COLO668 (cell line): ENCODE data around the gene DNMT3B.

ENCODE experiments used
- DNase-seq: peaks from one replicate; lab custom pipeline; 2025; ENCODE audit not compliant: unreplicated experiment; lab: John Stamatoyannopoulos, UW

DNMT3B gene

GRCh38 chr20:32820698-32821377 lies 58.7 kb downstream of the DNMT3B start:
- peak; percentile 20 for DNase-seq

DNA sequence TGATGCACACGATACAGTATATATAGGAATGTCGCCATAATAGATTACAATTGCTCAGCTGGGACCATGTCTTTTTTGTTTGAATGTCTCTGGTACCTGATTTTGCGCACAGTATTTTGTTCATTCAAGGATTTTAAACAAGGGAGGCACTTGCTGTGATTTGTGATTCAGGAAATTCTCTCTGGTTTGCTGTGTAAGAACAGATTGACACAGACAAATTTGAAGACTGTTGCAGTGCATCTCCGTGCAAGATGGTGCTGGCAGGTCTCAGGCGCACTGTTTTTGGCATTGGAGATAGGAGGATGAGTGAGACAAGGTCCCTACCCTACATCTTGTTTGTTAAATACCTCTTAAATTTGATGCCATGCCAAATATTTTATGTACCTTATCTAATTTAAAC lies 60.0 kb downstream of the DNMT3B start:
- DNase-seq: no peak

DNA sequence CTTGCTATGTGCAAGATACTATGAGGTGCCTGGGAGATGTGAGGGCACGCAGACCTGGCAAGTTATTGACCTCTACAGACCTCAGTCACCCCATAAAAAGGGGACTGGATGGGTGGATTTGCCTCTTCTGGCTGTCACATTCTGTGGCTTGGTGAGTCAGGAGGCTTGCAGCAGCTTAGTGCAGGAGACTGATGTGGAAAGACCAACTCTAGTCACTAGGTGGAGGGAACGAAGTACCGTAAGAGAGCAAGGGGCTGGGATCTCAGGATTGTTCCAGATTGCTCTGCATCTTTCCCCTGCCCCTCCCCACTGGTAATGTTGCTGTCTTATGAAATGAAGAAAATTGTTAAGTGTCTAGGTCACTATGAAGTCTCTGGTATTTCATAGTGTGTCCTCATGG lies 60.9 kb downstream of the DNMT3B start:
- DNase-seq: no peak

GRCh38 chr20:32823737-32824588 lies 61.8 kb downstream of the DNMT3B start:
- no peak for DNase-seq

- no peak for DNase-seq
Measured at GRCh38 chr20:32828029-32828680, 66.0 kb downstream of the DNMT3B start.

DNA sequence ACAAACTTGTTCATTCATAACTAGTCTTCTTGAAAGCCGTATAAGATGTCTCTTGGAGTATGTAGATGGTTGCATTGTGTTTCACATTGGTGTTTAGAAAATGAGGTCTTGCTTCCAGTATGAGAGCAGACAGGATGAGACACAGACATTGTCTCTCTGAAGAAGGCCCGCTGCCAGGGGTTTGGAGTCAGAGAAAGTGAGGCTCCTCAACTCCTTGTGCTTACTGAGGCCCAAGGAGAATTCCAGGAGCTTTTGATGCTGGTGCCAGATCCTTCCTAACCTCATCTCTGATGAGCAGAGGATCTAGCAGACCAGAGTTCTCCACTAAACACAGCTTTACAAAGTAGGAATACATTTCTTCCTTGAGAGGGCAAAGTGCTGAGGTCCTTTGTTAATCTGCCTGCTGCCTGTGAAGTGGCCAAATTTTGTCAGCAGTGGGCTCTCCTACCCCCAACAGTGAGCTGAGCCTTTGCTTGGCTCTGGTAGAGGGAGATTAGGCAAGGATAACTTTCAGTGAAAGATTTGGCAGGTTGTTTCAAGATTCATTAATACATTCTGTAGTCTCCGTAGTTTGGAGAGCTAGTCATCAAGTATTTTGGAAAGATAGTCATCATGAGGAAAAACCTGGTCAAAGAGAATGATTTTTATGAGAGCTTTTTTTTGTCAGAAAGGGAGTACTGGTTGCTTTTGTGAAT lies 67.3 kb downstream of the DNMT3B start:
- no peak for DNase-seq

DNA sequence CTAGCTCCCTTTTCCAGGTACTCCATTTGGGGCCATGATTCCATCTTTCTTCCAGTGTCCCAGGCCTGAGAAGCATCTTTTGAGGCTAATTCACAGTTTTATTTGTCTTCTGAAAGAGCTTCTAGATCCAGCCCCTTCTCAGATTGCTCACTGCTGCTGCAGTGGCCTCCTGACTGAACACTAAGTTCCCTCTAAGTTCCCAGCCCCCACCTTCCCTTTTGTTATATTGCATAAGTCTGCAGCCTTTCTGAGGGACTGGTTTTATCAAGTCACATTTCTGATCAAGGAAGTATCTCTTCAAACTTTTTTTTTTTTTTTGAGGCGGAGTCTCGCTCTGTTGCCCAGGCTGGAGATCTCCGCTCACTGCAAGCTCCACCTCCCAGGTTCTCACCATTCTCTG lies 68.3 kb downstream of the DNMT3B start:
- DNase-seq: no peak

- no peak for DNase-seq
Measured at GRCh38 chr20:32831982-32832381, 69.8 kb downstream of the DNMT3B start.

GRCh38 chr20:32832664-32833063 lies 70.5 kb downstream of the DNMT3B start:
- DNase-seq: no peak

GRCh38 chr20:32834972-32835371 lies 72.8 kb downstream of the DNMT3B start:
- DNase-seq: no peak

GRCh38 chr20:32837157-32837556 lies 75.0 kb downstream of the DNMT3B start:
- DNase-seq: no peak

GRCh38 chr20:32839227-32839981 lies 77.2 kb downstream of the DNMT3B start:
- peak; percentile 16 for DNase-seq

GRCh38 chr20:32839982-32840285 lies 77.7 kb downstream of the DNMT3B start:
- DNase-seq: no peak

- no peak for DNase-seq
Measured at GRCh38 chr20:32841174-32841573, 79.0 kb downstream of the DNMT3B start.

DNA sequence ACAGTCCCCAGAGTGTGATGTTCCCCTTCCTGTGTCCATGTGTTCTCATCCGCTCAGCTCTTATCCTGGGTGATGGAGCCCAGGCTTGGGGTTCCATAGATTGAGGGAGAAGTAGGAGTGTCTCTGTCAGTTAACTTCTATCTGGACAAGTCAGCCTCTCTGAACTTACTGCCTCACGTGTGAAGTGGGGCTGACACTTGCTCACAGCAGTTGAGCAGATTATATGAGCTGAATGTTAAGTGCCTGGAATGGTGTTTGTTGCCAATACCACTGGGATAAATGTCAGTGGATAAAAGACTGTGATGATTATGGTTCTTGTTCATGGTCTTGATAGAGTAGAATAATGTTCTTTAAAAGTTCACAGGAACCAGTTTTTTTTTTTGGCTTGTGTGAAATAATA lies 79.4 kb downstream of the DNMT3B start:
- DNase-seq: no peak

DNA sequence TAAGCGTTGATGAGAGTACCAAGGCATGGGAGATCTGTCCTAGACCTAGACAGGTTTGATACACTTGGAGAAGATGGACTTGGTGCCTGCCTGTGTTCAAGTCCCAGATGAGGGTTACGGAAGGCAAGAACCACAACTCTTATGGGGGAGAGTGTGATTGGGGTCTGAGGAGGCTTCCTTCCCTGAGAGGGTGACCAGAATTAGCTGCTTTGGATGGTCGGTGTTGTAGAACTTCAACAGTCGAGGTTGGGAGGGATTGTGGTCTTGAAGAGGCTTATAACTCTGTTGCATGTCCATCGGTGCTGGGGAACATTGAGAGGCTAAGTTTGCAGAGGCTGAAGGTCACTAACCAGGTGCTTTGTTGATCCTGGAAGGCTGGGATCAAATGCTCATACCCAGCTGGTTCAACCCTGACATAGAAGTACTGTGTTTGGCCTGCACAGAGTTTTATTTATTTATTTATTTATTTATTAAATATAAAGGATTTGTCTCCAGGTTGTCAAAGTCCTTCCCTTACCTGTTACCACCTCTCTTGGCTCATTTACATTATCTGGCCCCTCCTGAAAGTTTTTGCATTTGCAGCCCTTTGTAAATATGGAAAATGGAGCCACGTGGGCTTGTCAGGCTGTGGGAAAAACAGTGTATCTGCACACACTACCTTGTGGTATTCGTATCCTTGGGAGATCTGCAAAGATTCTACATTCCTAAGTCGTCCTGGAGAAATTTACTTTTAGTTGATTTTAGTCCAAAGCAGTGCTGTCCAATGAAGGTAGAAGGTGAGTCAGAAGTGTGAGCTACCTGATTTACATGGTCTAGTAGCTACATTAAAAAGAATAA lies 80.7 kb downstream of the DNMT3B start:
- no peak for DNase-seq

GRCh38 chr20:32845786-32846185 lies 83.6 kb downstream of the DNMT3B start:
- no peak for DNase-seq

DNA sequence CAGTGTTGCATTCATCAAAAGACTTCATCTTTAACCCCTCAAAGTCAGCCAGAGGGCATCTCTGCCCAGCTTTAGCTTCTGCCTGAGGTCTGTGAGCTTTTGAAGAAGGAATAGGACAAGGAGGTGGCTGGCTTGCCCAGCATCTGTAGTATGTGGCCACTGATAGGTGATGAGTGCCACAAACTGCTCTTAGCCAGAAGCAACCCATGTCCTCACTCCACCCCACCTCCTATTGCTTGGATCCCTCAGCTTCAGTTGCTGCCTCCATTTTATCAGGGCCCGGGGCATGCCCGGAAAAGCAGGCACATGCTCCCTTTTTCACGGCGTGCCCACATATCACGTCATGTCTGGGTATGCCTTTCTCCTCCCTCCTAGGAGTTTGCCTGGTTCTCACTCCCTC lies 84.7 kb downstream of the DNMT3B start:
- DNase-seq: no peak

DNA sequence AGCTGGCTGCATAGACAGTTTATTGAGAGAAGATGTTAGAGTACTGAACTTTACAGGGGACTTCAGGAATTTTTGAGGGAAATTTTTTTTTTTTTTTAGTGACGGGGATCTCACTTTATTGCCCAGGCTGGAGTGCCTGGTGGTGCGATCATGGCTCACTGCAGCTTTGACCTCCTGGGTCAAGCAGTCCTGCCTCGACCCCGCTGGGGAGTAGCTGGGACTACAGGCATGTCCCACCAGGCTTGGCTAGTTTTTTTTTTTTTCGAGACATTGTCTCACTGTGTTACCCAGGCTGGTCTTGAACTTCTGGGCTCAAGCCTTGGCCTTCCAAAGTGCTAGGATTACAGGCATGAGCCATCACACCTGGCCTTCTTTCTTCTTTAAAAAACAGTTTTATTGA lies 85.8 kb downstream of the DNMT3B start:
- DNase-seq: no peak

DNA sequence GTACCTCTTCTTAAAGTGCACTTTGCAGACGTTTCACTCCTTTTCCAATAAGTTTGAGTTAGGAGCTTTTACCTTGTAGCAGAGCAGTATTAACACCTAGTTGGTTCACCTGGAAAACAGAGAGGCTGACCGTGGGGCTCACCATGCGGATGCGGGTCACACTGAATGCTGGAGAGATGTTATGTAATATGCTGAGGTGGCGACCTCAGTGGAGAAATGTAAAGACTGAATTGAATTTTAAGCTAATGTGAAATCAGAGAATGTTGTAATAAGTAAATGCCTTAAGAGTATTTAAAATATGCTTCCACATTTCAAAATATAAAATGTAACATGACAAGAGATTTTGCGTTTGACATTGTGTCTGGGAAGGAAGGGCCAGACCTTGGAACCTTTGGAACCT lies 86.7 kb downstream of the DNMT3B start:
- no peak for DNase-seq
